RKO (cell line): ENCODE measurements around the gene ANKRD12.

Experiments
- DNase-seq: peaks from one replicate; pipeline ENCODE4 v3.0.0-alpha.2; 2016; ENCODE audit warnings: low spot score

Gene ANKRD12

DNA sequence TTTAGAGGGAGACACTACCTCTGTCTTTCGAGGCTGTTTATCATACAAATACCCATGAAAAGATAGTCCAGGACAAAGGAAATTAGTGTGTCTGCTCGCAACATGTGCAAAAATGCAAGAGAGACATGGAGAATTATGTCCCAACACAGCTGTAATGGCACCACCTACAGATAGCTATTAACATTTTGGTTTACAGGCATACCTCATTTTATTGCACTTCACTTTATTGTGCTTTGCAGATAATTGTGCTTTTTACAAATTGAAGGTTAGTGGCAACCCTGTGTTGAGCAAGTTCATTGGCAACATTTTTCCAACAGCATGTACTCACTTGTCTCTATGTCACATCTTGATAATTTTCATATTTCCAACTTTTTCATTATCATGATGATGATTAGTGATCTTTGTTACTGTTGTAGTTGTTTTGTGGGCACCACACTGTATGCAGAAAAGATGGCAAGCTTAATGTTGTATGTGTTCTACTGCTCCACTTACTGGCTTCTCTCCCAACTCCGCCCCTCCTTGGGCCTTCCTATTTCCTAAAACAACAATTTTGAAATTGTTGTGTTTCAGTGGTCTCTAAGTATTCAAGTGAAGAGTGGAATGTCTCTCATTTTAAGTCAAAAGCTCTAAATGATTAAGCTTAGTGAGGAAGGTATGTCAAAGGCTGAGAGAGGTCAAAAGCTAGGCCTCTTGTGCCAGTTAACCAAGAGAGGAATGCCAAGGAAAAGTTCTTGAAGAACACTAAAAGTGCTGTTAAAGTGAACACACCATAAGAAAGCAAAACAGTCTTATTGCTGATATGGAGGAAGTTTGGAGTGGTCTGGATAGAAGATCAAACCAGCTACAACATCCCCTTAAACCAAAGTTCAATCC, 52.0 kb downstream of the ANKRD12 start:
- DNase-seq, result no peak

GRCh38 chr18:9189491-9189890, 52.9 kb downstream of the ANKRD12 start:
- DNase-seq, result no peak

GRCh38 chr18:9191658-9192256, 55.2 kb downstream of the ANKRD12 start:
- no peak for DNase-seq

DNA sequence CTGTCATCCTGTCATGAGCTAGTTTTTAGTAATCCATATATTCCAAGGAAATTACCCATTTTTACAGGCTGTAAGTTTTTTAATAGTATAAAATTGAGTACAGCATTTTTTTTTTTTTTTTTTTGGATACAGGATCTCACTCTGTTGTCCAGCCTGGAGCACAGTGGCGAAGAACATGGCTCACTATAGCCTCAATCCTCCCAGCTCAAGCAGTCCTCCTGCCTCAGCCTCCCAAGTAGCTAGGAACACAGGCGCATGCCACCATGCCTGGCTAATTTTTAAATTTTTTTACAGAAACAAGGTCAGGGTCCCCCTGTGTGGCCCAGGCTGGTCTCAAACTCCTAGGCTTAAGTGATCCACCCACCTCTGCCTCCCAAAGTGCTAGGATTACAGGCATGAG, 56.5 kb downstream of the ANKRD12 start:
- no peak for DNase-seq

- DNase-seq, result no peak
Measured at GRCh38 chr18:9196568-9196967, 60.0 kb downstream of the ANKRD12 start.

- DNase-seq, result no peak
Measured at GRCh38 chr18:9199681-9200080, 63.1 kb downstream of the ANKRD12 start.

- DNase-seq, result no peak
Measured at GRCh38 chr18:9201224-9201623, 64.6 kb downstream of the ANKRD12 start.

- no peak for DNase-seq
Measured at GRCh38 chr18:9204659-9205058, 68.1 kb downstream of the ANKRD12 start.

DNA sequence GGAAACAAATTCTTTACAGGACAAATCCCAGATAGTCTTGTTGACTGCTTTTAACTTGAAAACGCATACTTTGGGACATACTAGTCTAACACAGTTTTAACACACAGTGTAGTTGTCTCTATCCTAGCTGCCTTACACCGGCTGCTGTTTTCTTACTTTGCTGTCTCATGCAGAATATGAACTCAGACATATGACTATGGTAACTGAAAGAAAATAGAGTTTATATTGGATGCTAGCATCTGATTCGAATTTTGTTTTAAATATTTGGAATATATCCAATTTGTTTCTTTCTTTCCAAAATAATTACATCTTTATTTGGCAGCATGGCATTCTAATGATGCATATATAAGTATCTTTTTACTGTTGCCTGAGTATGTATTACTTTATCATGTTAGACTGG, 69.8 kb downstream of the ANKRD12 start:
- DNase-seq, result no peak

- no peak for DNase-seq
Measured at GRCh38 chr18:9209279-9209678, 72.7 kb downstream of the ANKRD12 start.

DNA sequence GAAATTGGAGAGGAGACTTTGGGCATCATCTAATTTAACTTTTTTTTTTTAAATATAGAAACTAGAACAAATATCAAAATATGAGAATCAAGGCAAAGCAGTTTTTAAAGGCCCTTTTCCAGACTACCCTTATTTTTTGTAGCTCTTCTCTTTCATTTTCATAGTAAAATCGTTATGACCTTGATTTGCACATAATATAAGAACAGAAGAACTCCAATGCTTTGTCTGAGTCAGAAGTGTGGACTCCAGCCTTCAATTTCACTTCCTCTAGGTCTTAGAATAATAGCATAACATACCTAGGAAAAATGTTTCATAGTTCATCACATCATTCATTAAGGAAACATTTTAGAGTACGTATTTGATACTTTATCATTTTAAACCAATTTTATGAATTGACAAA, 74.4 kb downstream of the ANKRD12 start:
- no peak for DNase-seq

DNA sequence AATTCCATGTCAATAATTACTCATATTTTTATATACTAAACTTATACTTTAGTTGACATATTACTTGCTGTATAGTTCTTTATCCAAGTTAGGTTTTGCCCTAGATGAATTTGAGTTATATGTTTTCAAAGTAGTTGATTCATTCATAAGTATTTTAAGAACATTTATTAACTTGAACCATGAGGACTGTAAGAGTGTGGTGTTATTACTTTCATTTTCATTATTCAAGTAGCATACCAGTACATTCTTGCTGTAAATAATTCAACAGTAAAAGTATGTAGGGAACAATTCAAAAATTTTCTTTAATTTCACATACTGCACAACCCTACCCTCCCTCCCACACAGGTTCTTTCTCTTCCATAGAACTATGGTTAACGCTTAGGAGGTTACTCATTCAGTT, 75.4 kb downstream of the ANKRD12 start:
- no peak for DNase-seq

GRCh38 chr18:9215221-9215933, 78.8 kb downstream of the ANKRD12 start:
- DNase-seq, result no peak

GRCh38 chr18:9216459-9216858, 79.9 kb downstream of the ANKRD12 start:
- DNase-seq, result no peak

DNA sequence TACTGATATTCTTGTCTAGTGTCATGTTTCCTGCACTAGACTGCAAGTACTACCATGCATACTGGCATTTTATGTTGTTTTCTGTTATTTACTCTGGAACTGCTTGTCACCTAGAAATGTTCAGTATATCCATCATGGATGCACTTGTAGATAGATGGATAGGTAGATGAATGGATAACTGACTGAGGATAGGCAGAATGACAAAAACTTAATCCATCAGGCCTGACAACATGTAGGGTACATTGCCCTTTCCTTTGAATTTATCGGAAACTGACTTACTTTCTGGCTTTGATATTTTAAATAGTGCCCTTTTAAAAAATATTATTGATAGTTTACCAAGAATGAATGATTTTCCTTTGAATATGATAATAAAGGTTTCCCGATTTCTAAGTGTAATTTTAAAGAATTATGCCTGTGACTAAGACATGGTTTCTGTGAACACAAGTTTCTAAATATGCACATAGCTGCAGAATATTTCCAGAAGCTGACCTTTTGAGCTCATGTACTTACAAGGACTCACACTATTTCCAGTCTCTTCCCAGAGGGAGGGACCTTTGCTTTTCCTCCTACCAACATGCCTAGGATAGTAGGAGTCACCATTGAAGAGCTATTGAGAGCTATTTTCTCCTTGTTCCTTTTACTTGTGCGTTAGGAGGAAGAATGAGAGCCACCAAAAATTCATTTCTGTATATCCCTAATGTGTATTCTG, 81.3 kb downstream of the ANKRD12 start:
- DNase-seq, result no peak

DNA sequence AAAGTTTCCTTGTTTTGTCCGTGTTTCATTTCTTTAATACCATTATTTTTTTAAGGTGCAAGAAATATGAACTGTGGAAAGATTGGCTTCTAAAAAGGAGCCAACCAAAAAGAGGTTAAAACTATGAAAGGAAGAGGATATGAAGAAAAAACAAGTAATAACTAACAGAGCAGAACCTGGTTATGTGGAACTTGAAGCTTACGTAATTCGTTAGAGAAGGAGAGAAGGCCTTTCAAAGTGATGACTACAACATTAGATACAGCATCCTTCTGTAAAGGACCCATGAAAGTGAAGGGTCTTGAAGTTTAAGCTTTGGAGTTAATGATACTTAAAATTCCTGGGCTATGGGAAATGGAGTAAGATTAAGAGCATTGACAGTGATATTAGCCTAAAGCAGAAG, 84.5 kb downstream of the ANKRD12 start:
- DNase-seq, result no peak

GRCh38 chr18:9221661-9222060, 85.1 kb downstream of the ANKRD12 start:
- DNase-seq, result no peak

GRCh38 chr18:9223356-9223755, 86.8 kb downstream of the ANKRD12 start:
- DNase-seq, result no peak

DNA sequence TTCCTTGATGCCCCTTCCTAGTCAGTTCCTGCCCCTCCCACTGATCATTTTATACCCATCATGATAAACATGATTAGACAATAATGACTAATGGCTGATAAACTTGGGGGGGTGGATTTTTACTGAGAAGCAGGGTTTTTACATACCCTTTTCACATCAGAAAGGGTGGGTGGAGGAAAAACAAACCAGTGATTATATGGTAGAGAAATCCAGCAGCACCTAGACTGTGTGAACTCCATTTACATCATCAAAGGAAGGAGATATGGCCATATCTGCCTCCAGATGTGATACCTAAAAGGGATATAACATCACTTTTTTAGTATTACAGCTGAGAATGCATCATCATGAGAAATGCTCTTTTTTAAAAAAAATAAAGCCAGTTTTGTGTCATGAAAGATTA, 89.9 kb downstream of the ANKRD12 start:
- DNase-seq, result no peak

- no peak for DNase-seq
Measured at GRCh38 chr18:9231852-9232486, 95.4 kb downstream of the ANKRD12 start.

- DNase-seq, result no peak
Measured at GRCh38 chr18:9232977-9233376, 96.4 kb downstream of the ANKRD12 start.
